PC-9 (cell line): Measurements from ENCODE around the gene TTI1.

Experiments used
- CTCF ChIP-seq: fragments of 200-600 bp; sonication (generic); conservative IDR thresholded peaks from 2 replicates; pipeline ENCODE4 v1.6.1; 2017; ENCODE audit warnings: mixed run types, antibody characterized with exemption, mild to moderate bottlenecking, moderate library complexity
- EZH2 ChIP-seq: fragments of 200-600 bp; sonication (generic); IDR thresholded peaks from 2 replicates; pipeline ENCODE4 v1.8.0; 2017; ENCODE audit warnings: antibody characterized with exemption, low read depth

DNA sequence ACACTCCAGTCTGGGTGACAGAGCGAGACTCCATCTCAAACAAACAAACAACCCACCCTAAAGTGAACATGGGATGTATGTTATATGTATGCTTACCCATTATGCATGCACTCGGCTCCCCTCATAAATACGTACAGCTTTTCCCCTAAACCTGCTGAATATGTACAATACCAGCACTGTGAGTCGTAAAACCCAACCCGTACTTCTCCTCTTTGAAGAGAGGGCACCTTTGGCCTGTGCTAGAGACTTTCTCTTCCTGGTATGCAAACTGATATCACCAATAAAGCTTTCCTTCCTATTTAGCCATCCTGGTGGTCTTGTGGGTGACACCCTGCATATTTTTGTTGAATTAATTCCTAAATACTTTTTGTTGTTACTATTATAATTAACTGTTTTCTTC lies 79.1 kb downstream of the TTI1 start:
- TF ChIP-seq EZH2 (no peak), CTCF (no peak)
